Skeletal muscle cell (primary cell): ENCODE measurements around the gene CTNNA3.

Experiments
- DNase-seq: peaks from one replicate; pipeline ENCODE4 v3.0.0-alpha.2; 2010; ENCODE audit warnings: low read depth
- H3K4me3 ChIP-seq: 2 replicates; pipeline ENCODE4 v1.5.1; 2011; ENCODE audit warnings: low read depth, mild to moderate bottlenecking, control low read depth, low read length, moderate library complexity

The CTNNA3 gene

DNA sequence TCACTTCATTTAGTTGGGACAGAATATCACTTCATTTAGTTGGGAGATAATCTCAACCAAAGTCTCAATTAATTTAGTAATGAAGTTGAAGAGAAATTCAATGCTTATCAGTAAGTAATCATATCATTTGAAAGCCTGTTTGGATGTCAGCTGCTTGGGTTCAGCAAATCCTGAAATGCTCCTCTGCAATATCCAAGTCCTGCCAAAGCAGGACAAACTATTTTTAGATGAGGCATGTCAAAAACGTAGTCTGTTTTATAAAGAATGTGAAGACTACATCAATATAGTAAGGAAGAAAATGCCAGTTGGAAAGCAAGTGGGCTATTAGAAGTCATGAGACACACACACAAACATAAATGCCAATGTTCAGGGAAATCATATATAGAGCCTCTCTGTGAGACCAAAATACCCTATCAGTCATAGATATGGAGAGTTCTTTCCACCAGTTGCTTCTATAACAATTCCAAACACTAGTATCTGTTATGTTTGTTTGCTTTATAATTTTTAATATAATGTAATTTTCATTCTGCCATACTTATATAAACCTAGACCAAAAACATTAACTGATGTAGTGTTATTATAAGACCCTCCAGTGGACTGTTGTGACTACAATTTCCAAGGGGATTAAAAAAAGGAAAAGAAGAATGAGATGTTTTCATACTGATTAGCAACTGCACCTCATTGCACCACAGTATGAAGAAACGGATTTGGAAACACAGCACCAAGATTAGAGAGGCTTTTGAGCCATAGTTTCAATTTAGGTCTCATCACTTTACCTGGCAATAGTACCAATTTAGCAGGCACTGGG, 609.5 kb downstream of the CTNNA3 start:
- DNase-seq = no peak
- no peak overlapping the region for H3K4me3 ChIP-seq

DNA sequence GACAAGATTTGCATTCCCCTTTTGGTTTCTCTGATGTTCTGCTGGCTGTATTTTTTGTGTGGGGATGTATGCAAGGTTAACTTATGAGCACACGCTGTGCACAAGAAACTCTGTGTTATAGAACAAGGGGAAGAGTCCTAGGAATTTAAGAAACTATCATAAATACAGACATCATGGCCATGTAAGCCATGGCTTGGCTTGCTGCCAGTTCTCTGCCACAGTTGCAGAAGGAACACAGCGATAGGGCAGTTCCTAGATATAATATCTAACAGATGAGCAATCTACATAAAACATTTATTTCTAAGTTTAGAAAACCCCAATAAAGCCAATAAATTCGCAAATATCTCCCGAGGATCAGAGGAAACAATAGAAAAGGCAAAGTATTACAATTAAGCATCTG, 616.9 kb downstream of the CTNNA3 start:
- no peak for DNase-seq

DNA sequence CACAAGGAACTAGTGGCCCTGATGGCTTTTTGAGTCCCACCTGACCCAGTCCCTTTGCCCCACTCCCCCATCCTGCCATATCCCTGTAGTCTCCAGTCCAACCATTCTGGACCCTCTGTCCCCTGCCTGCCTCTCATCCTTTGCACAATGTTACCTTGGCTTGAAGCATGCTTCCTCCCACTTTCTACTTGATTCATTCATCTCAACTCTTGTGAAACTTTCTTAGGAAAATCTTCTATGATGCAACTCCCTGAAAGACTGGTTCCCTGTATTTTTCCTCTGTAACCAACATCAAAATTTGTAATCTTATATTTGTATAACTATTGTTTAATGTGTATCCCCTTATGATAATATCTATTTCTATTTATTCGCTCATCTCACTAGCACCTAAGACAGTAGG, 618.6 kb downstream of the CTNNA3 start:
- DNase-seq = no peak
- H3K4me3 ChIP-seq = no peak overlapping the region

More for the DNA sequence above, 616.9 kb downstream of the CTNNA3 start:
- H3K4me3 ChIP-seq = no peak overlapping the region

DNA sequence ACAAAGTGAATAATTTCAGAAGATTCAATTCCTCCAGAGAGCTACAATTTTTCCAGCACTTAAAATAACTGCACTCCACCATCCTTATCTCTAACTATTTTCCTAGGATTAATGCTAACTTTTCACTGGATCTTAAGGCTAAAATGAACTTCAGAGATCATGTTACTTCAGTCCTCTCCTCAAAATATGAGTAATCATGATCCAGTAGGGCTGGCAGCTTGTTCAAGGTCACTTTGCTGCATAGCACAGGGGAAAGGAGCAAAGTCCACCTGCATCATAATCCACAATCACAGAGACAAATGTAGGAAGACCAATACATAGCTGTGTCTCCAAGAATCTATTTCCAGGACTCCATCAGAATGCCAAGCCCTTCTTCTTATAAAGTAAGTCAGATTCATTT, 619.9 kb downstream of the CTNNA3 start:
- no peak for DNase-seq
- no peak overlapping the region for H3K4me3 ChIP-seq

DNA sequence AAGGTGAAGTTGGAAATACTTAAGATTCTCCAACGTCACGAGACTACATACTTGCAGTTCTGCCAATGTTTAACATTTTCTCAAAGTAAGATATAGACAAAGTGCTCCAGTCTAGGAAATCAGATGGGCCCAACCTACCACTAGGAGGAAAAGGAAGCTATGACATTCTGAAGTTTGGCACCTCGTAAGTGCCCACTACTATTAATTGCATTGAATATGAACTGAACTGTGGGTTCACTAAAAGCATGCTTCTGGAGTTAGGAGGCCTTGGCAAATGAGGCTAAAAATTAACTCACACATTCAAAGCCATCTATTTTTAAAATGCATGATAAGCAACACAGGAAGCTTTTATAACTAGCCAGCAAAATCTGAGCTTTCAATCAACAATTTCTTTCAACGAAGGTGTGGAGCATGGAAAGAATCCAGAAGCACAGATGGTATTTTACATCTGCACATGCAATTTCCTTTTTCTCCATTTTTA, 620.5 kb downstream of the CTNNA3 start:
- no peak for DNase-seq
- no peak overlapping the region for H3K4me3 ChIP-seq

DNA sequence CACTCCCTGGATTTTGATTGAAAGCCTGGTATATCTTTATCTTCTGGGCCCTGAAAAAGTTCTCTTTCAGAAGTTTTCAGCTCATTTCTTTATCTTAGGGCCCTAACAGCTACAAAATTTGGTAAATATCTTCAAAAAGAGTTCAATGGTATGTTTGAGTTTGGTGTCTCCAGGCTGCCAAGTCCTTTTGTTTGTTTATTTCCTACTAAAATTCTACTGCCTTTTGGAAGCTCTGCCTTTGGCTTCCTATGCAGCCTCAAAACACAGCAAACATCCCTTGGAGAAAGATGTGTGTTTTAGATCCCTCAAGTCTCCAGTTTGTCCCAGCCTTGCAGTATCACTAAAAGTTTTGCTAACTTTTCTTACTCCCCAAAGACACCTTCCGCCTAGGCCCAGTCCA, 623.3 kb downstream of the CTNNA3 start:
- no peak for DNase-seq
- no peak overlapping the region for H3K4me3 ChIP-seq

DNA sequence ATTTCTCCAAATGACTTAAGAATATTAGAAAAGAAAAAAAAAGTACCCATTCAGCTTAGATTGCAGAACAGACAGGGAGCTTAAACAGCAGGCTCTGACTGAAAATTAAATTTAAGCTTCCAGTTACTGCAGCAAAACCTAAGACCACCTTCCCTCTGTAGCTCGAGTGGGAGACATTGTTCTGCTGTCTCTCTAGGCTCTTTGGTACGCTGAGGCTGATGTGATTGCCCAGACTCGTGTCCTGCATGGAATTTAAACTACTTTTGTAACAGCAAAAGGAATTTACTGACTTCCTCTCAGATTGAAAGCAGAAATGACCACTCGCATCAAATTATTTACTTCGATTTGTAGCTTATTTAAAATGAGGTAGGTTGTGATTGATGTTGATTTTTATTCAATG, 645.6 kb downstream of the CTNNA3 start:
- no peak overlapping the region for H3K4me3 ChIP-seq
- DNase-seq = no peak

DNA sequence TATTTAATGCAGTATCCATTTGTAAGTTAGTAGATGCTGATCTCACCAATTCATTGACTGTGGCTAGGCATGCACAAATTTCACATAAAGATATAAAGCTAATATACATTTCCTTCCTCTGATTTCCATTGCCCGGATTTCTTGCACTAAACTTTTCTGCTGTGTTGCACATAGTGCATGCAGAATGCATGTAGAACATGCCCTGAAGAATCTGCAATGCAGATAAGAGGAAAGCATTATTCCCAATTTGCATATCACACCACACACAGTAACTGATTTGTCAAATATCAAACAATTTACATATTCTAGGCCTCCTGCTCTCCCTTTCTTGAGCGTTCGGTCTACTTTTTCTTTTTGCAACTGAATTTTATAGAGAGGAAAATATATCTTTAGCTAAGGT, 646.0 kb downstream of the CTNNA3 start:
- DNase-seq = no peak
- H3K4me3 ChIP-seq = no peak overlapping the region

DNA sequence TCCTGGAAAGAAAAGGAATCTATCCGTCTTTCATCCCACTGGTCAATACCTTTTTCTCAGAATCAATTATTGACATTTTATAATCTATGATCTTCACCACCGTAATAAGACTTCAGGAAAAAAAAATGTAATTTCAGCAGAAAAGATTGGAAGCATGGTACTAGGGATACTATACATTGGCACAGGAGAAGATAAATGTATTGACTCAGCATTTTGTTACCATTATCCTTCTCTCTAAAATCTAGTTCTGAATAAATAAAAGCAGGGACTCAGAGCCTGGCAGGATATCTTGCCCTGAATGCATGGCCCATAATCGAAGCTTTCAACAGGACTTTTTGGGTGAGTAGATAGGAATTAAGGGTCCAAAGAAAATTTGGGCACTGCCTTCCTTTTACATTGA, 649.5 kb downstream of the CTNNA3 start:
- no peak overlapping the region for H3K4me3 ChIP-seq

DNA sequence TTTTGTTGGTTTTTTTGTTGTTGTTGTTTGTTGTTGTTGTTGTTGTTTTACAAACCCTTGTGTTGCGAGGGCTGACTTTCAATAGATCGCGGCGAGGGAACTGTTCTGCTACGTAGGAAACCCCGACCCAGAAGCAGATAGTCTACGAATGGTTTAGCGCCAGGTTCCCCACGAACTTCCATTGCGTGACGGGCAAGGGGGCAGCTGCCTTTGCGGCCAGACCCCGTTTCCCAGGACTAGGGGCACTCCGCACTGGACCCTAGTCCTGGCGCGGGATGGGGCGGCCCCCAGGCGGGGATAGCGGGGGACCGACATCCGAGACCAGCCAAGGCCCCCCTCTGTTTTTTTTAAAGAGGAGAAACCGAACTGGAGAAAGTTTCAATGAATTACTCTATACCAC, 650.6 kb downstream of the CTNNA3 start:
- no peak overlapping the region for H3K4me3 ChIP-seq
- DNase-seq = no peak

More for the DNA sequence above, 649.5 kb downstream of the CTNNA3 start:
- no peak for DNase-seq

DNA sequence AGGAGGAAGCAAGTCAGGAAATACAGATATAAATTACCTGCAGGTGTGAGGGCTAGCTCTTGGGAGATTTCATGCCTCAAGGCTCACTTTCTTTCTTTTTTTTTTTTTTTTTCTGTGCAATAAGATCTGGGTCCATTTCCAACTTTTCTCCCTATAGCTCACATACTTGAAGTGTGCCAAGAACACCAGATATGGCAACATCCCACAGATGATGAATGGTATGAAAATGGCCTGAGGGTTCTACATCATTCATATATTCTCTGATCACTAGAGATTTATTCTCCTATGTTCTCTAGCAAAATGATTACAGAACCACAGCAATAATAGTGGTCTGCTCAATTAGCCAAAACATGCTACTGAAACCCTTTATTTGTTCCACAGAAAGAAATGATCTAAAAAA, 653.0 kb downstream of the CTNNA3 start:
- DNase-seq = no peak
- H3K4me3 ChIP-seq = no peak overlapping the region

DNA sequence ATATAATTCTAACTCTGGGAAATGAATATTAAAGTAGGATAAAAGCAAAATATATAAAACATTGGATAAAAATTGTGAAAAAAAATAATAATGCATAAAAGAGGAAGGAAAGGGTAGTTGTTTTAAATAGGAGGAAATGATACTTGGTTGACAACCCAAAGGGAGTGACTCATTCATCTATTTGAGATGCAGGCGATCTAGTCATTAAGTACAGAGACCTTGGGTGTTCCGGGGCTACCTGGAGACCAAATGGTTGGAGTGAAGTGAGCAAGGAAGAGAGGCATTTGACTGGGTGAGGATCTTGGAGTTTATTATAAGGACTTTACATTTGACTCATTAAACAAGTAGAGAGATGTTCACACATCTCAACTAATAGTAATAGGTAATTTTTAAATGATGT, 659.2 kb downstream of the CTNNA3 start:
- DNase-seq = no peak
- H3K4me3 ChIP-seq = no peak overlapping the region

DNA sequence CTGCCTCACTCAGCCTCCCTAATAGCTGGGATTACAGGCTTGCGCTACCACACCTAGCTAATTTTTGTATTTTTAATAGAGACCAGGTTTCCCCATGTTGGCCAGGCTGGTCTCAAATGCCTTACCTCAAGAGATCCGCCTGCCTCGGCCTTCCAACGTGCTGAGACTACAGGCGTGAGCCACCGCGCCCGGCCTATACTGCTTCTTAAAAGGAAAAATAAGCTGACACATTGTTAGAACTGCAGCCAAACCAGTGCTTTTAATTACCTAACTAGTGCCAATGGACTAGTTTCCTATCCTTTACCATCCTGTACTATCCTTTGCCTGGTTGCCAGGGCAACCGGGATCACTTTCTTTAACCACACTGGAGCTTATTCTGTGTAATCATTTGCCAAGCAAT, 662.1 kb downstream of the CTNNA3 start:
- DNase-seq = no peak
- no peak overlapping the region for H3K4me3 ChIP-seq

DNA sequence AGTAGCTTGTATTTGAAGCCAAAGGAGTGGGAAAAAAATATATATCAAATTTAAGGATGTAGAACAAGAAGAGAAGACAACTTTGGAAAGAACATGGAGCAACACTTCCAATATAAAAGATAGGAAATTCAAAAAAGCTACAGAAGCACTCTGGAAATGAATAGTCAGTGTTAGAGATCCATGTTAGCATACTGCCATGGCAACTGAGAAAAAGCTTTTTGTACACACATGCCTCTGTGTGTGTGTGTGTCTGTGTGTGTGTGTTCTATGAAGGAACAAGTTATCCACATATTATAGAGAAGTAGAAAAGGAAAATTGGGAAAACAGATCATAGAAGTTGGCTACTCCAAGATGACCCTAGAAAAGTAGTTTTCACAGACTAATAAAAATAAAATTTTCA, 673.9 kb downstream of the CTNNA3 start:
- H3K4me3 ChIP-seq = no peak overlapping the region
- no peak for DNase-seq

DNA sequence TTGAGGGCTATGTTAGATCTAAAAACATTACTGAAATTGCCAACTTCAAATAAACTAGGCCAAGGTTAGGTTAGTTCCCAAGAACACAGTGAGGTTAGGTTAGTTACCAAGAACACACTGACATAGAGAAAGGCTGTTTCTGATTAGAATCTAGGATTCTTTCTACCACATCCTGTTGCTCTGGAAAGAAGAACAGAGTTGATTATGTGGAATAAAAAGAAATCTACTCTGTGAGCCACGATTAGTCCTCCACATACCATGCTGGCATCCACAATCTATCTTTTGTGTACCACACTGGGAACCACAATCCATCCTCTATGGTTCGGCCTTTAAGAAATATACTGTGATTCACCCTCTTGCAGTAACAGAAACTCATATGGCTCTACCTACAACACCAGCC, 678.8 kb downstream of the CTNNA3 start:
- DNase-seq = no peak
- H3K4me3 ChIP-seq = no peak overlapping the region

DNA sequence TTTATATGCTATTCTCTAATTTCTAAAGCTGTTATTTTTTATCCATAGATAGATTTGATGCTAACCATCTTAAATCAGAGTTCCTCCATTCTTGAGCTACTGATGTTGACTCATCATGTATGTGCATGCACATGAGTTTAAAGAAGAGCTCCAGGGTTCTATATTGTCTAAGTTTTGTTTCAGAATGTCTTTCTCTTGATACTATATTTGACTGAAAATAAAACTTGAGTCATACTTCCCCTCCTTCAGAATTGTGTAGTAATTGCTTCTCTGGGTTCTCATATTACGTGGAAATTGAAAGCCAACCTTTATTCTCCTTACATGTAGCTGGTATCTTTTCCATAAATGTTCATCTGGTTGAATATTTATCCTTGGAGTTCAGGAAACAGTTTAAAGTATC, 680.8 kb downstream of the CTNNA3 start:
- H3K4me3 ChIP-seq = no peak overlapping the region
- DNase-seq = no peak

DNA sequence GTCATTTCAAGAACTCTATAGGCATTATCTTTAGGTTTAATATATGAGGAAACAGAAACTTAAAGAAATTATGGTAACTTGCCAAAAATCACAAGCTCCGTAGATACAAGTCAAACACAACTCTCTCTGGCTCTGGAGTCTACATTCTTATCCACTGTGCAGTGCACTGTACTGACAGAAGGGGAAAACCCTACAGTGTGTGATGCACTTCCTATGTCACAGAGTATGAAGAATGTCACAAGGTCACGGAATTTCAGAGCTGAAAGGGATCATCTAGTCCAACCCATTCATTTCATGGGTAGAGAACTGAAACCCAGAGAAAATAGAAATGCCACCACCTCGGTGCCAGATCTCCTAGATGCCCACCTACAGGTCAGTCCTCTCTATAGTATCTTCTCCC, 684.0 kb downstream of the CTNNA3 start:
- DNase-seq = no peak
- H3K4me3 ChIP-seq = no peak overlapping the region

DNA sequence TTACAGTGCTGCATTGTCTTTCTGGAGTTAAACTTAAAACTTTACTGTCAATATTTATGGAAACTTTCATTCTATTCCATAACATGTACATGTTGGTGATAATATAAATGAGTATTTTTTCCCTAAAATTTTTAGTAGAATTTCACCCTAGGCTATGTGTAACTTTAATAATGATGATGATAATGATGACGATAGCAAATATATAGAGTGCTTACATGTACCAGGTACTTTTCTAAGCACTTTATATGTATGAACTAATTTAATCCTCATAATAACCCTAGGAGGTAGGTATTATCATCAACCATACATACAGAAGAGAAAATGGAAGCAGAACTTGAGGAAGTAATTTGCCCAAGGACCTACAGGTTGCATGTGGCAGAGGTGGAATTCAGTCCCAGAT, 684.5 kb downstream of the CTNNA3 start:
- no peak for DNase-seq
- no peak overlapping the region for H3K4me3 ChIP-seq

DNA sequence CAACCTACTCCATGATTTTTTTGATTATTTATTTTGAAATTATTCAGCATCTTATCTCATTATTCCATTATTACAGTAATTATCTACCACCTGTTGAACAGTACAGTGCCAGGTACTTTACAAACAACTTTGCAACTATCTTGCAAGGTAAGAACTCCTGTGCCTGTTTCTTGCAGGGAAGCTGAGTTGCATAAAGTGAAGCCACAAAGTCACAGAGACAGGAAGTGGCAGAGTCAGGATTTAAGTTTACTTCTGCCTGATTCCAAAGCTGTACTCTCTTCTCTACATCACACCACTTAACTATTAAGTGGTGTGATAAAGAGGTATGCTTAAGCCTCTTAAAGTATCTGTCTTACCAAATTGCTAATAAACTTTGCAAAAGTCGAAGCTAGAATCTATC, 690.0 kb downstream of the CTNNA3 start:
- DNase-seq = no peak
- H3K4me3 ChIP-seq = no peak overlapping the region

DNA sequence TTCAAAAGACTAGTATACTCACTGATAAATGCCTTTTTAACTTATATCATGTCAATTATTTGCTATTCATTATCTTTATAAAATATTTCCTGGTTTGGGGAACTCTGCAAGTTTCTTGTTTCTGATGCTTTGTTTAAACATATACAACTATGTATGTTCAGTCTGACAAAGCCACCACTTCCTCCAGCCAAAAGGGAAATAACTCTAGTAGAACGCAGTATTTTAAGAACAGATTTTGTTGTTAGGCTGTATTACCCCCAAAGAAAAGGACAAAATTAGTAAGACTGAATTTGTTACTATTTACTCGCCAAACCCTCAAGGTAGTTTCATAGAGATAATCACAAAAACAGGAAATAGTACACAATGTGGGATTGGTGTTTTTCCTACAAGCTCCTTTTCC, 691.3 kb downstream of the CTNNA3 start:
- H3K4me3 ChIP-seq = no peak overlapping the region
- DNase-seq = no peak

DNA sequence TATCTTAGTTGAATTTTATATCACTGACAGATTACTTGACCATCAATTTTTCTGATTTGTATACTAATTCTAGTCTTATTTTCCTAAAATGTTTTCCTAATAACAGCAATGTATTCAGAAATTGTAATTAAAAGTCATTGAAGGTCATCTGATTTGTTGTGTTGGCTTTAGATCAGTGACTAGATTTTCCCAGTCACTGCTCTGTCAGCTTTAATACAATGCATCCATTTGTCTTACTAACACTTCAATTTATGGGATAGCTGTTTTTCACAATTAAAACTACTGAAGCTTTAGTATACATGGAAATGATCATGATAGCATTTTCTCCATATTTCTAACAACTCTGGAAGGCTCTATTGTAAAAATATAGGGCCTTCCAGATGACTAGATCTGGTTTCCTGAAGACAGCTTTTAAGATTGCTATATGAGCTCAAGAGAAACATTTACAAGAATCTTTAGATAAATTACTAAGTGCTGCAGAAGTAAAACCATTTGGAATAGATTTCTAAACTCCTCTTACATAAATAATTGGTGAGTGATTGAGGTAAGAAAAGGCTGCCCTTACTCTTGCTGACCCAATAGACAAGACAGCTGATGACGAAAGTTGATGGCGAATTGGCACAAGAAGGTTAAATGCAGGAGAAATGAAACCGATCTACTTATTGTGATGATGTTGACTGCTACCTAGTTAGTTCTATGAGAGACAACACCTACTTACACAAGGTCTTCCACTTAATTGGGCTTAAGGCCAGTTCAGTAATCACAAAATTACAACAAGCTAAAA, 696.0 kb downstream of the CTNNA3 start:
- DNase-seq = no peak
- no peak overlapping the region for H3K4me3 ChIP-seq
